Measurements from ENCODE around the gene TYW1B. TPM values are rescaled to one million over a fixed set of nuclear protein-coding genes. Genes with fewer than 3 reads are reported as not detected.
A peak's percentile ranks its signal among the peaks of the same experiment; 100 is the strongest.
"Not testable (repeated sequence)": the region's sequence is repeated elsewhere in the genome, so short reads cannot be mapped to it uniquely, and the experiment has no call there.

Gene TYW1B
- total and polyA plus RNA-seq, 5 experiments from 2014 or later = 0.80 to 7.0 (median 2.4) TPM

GRCh38 chr7:72830567-72830966 lies 2.6 kb upstream of the TYW1B start:
- not testable (repeated sequence) for H3K27me3 Mint-ChIP-seq, ATAC-seq, DNase-seq, H3K9me3 Mint-ChIP-seq
- peak overlapping the region; percentile 95 to 100 (median 97) for H3K4me3 Mint-ChIP-seq
- H3K36me3 Mint-ChIP-seq = peaks cover 5 to 46% (median 16%) of the 10 kb centered on the region in 3 donors
- H3K27ac Mint-ChIP-seq = peak overlapping the region; percentile 96 to 100 (median 99)
- POLR2A ChIA-PET = interaction anchor here (1.4 kb wide), 1 partner anchor 49 kb away, joined by 5 read pairs; no protein-coding TSS in a partner anchor
- peaks cover 11 to 46% (median 36%) of the 10 kb centered on the region in 4 donors for H3K4me1 Mint-ChIP-seq

GRCh38 chr7:72829687-72830354 lies 1.8 kb upstream of the TYW1B start:
- POLR2A ChIA-PET = interaction anchor here (1.3 to 2.4 kb wide), 4 partner anchors 50 to 729 kb away, joined by 3 to 8 read pairs (median 6); partner anchors contain the start of genes BAZ1B and NSUN5
- peak in 9 of 10 donors; percentile 13 to 79 (median 67) for DNase-seq
- Mint-ChIP-seq H3K36me3 (peaks cover 5 to 40% (median 16%) of the 10 kb centered on the region in 3 donors), H3K4me3 (peak overlapping the region; percentile 95 to 100 (median 97)), H3K27ac (peak overlapping the region; percentile 96 to 100 (median 99)), H3K4me1 (peaks cover 11 to 46% (median 36%) of the 10 kb centered on the region in 4 donors)
- not testable (repeated sequence) for H3K27me3 Mint-ChIP-seq, H3K9me3 Mint-ChIP-seq
- peak; percentile 54 to 62 for ATAC-seq

- H3K27ac Mint-ChIP-seq = peak overlapping the region; percentile 96 to 100 (median 99)
- POLR2A ChIA-PET = interaction anchor here (1.0 to 2.4 kb wide), 5 partner anchors 50 to 736 kb away, joined by 3 to 8 read pairs (median 5); partner anchors contain the start of genes BAZ1B and NSUN5
- peaks cover 11 to 42% (median 36%) of the 10 kb centered on the region in 4 donors for H3K4me1 Mint-ChIP-seq
Measured at GRCh38 chr7:72829291-72829686, 1.3 kb upstream of the TYW1B start.

GRCh38 chr7:72823765-72824732 lies 4.0 kb downstream of the TYW1B start:
- H3K4me3 Mint-ChIP-seq = peak overlapping the region in 1 of 10 donors; percentile 34

More at GRCh38 chr7:72829291-72829686, 1.3 kb upstream of the TYW1B start:
- DNase-seq (peak; percentile 81 to 98 (median 96)), ATAC-seq (peak; percentile 40 to 50)
- H3K36me3 Mint-ChIP-seq = peaks cover 5 to 34% (median 13%) of the 10 kb centered on the region in 3 donors
- H3K27me3 Mint-ChIP-seq, H3K9me3 Mint-ChIP-seq: not testable (repeated sequence)
- peak overlapping the region; percentile 95 to 100 (median 97) for H3K4me3 Mint-ChIP-seq

GRCh38 chr7:72822497-72822896 lies 5.5 kb downstream of the TYW1B start:
- POLR2A ChIA-PET, H3K4me3 Mint-ChIP-seq, ATAC-seq, H3K27me3 Mint-ChIP-seq, H3K9me3 Mint-ChIP-seq, DNase-seq: not testable (repeated sequence)
- Mint-ChIP-seq H3K4me1 (peaks cover 0 to 28% (median 13%) of the 10 kb centered on the region in 4 donors), H3K27ac (peak overlapping the region in 1 of 10 donors; percentile 15), H3K36me3 (peaks cover 0 to 24% (median 16%) of the 10 kb centered on the region in 3 donors)

More at GRCh38 chr7:72823765-72824732, 4.0 kb downstream of the TYW1B start:
- DNase-seq = peak in 3 of 10 donors; percentile 39 to 51 (median 50)
- Mint-ChIP-seq H3K4me1 (peaks cover 0 to 23% (median 11%) of the 10 kb centered on the region in 4 donors), H3K36me3 (peaks cover 0 to 10% (median 7%) of the 10 kb centered on the region in 3 donors)
- H3K27ac Mint-ChIP-seq, ATAC-seq, H3K9me3 Mint-ChIP-seq, POLR2A ChIA-PET, H3K27me3 Mint-ChIP-seq: not testable (repeated sequence)

- POLR2A ChIA-PET, H3K9me3 Mint-ChIP-seq, H3K27me3 Mint-ChIP-seq, ATAC-seq, DNase-seq: not testable (repeated sequence)
- peak overlapping the region in 1 of 10 donors; percentile 19 for H3K4me3 Mint-ChIP-seq
- H3K36me3 Mint-ChIP-seq = peaks cover 0 to 48% (median 19%) of the 10 kb centered on the region in 3 donors
- peak overlapping the region in 2 of 10 donors; percentile 19 to 65 for H3K27ac Mint-ChIP-seq
- peaks cover 0 to 22% (median 7%) of the 10 kb centered on the region in 4 donors for H3K4me1 Mint-ChIP-seq
Measured at GRCh38 chr7:72818663-72819361, 9.2 kb downstream of the TYW1B start.

- H3K27ac Mint-ChIP-seq, DNase-seq, ATAC-seq, H3K4me3 Mint-ChIP-seq, H3K27me3 Mint-ChIP-seq, POLR2A ChIA-PET, H3K9me3 Mint-ChIP-seq: not testable (repeated sequence)
- H3K36me3 Mint-ChIP-seq = peaks cover 0 to 59% (median 20%) of the 10 kb centered on the region in 3 donors
- H3K4me1 Mint-ChIP-seq = peaks cover 0 to 22% (median 6%) of the 10 kb centered on the region in 4 donors
Measured at GRCh38 chr7:72817661-72818060, 10.3 kb downstream of the TYW1B start.

- not testable (repeated sequence) for H3K27ac Mint-ChIP-seq, H3K4me3 Mint-ChIP-seq, ATAC-seq
Measured at GRCh38 chr7:72816370-72817157, 11.4 kb downstream of the TYW1B start.

GRCh38 chr7:72810437-72810836 lies 17.6 kb downstream of the TYW1B start:
- H3K9me3 Mint-ChIP-seq, H3K27ac Mint-ChIP-seq, H3K4me3 Mint-ChIP-seq, DNase-seq, H3K27me3 Mint-ChIP-seq, ATAC-seq, POLR2A ChIA-PET, H3K4me1 Mint-ChIP-seq: not testable (repeated sequence)
- peaks cover 6 to 92% (median 23%) of the 10 kb centered on the region in 3 donors for H3K36me3 Mint-ChIP-seq

More at GRCh38 chr7:72816370-72817157, 11.4 kb downstream of the TYW1B start:
- H3K9me3 Mint-ChIP-seq, DNase-seq, H3K27me3 Mint-ChIP-seq, POLR2A ChIA-PET: not testable (repeated sequence)
- Mint-ChIP-seq H3K4me1 (peaks cover 0 to 17% (median 4%) of the 10 kb centered on the region in 4 donors), H3K36me3 (peaks cover 0 to 65% (median 23%) of the 10 kb centered on the region in 3 donors)

GRCh38 chr7:72808511-72808910 lies 19.5 kb downstream of the TYW1B start:
- H3K27me3 Mint-ChIP-seq, H3K4me1 Mint-ChIP-seq, DNase-seq, ATAC-seq, POLR2A ChIA-PET, H3K9me3 Mint-ChIP-seq, H3K4me3 Mint-ChIP-seq: not testable (repeated sequence)
- Mint-ChIP-seq H3K27ac (peak overlapping the region in 1 of 10 donors; percentile 34), H3K36me3 (peaks cover 7 to 83% (median 29%) of the 10 kb centered on the region in 3 donors)

GRCh38 chr7:72806851-72807250 lies 21.1 kb downstream of the TYW1B start:
- H3K4me1 Mint-ChIP-seq, POLR2A ChIA-PET, DNase-seq, H3K9me3 Mint-ChIP-seq, H3K27me3 Mint-ChIP-seq, ATAC-seq, H3K27ac Mint-ChIP-seq, H3K4me3 Mint-ChIP-seq: not testable (repeated sequence)
- H3K36me3 Mint-ChIP-seq = peaks cover 7 to 80% (median 27%) of the 10 kb centered on the region in 3 donors
